ENCODE data around the gene CARTPT.

GRCh38 chr5:71679714-71680113, 39.4 kb upstream of the CARTPT start:
- TF ChIP-seq CTCF (IDR thresholded peaks at IDR 0.05) (no peak), POLR2A (IDR thresholded peaks at IDR 0.05) (no peak)
